PC-3 (cell line): Measurements from ENCODE around the gene DERL3. TPM values are rescaled to one million over a fixed set of nuclear protein-coding genes. Genes with fewer than 3 reads are reported as not detected.
A peak's percentile ranks its signal among the peaks of the same experiment; 100 is the strongest.

ENCODE experiments used
- ATAC-seq: fragments of 200-7000 bp; cut with Tn5 transposase; 2 replicates; pipeline ENCODE4 v1.9.1; 2020; ENCODE audit warnings: mild to moderate bottlenecking, moderate library complexity
- BruUV-seq: library from RNA; stranded (reverse); fragments of 400-500 nt; replicated peaks from 2 replicates; lab custom pipeline; 2021; lab: Mats Ljungman, UMichigan
- CTCF ChIA-PET: fragments of 300-600 bp; sonication (Branson Sonifier 250); formaldehyde crosslinking; loops from one replicate; lab custom pipeline; 2022; ENCODE audit warnings: antibody characterized with exemption; lab: Charles Lee
- POLR2A ChIA-PET: fragments of 300-600 bp; sonication (Branson Sonifier 250); formaldehyde crosslinking; loops from one replicate; lab custom pipeline; 2022; ENCODE audit warnings: antibody characterized with exemption; ENCODE audit not compliant: unreplicated experiment; lab: Charles Lee
- DNase-seq: peaks from one replicate; pipeline ENCODE4 v3.0.0-alpha.2; 2015
- H2AFZ ChIP-seq: fragments of 300-600 bp; sonication (generic); 2 replicates; pipeline ENCODE4 v1.6.0; 2016; ENCODE audit warnings: antibody characterized with exemption, low read length
- H3F3A ChIP-seq: fragments of 300-600 bp; sonication (generic); one replicate; pipeline ENCODE4 v1.6.0; 2017; ENCODE audit warnings: antibody characterized with exemption, low read length, control low read depth, mild to moderate bottlenecking; ENCODE audit not compliant: unreplicated experiment
- H3K27ac ChIP-seq: fragments of 300-600 bp; sonication (generic); 2 replicates; pipeline ENCODE4 v1.5.1; 2016; ENCODE audit warnings: mild to moderate bottlenecking, low read length
- H3K27me3 ChIP-seq: fragments of 300-600 bp; sonication (generic); 2 replicates; pipeline ENCODE4 v1.6.1; 2016; ENCODE audit warnings: low read length, mixed read lengths
- H3K36me3 ChIP-seq: fragments of 300-600 bp; sonication (generic); 2 replicates; pipeline ENCODE4 v1.6.1; 2016; ENCODE audit warnings: low read depth, mixed run types, low read length, mixed read lengths
- H3K4me1 ChIP-seq: fragments of 300-600 bp; sonication (generic); 2 replicates; pipeline ENCODE4 v1.5.1; 2016; ENCODE audit warnings: low read length; ENCODE audit not compliant: insufficient read depth
- H3K4me2 ChIP-seq: fragments of 300-600 bp; sonication (generic); 2 replicates; pipeline ENCODE4 v1.6.0; 2016; ENCODE audit warnings: low read length
- H3K4me3 ChIP-seq: fragments of 300-600 bp; sonication (generic); 2 replicates; pipeline ENCODE4 v1.5.1; 2016; ENCODE audit warnings: mild to moderate bottlenecking, low read length, mixed read lengths
- H3K79me2 ChIP-seq: fragments of 300-600 bp; sonication (generic); 2 replicates; pipeline ENCODE4 v1.6.1; 2017; ENCODE audit warnings: low read length, mixed read lengths
- H3K9ac ChIP-seq: fragments of 300-600 bp; sonication (generic); 2 replicates; pipeline ENCODE4 v1.6.0; 2016; ENCODE audit warnings: mild to moderate bottlenecking, low read length
- H3K9me2 ChIP-seq: fragments of 300-600 bp; sonication (generic); replicated peaks from 2 replicates; pipeline ENCODE4 v1.6.1; 2016; ENCODE audit warnings: mixed run types, low read length, mixed read lengths
- H3K9me3 ChIP-seq: fragments of 300-600 bp; sonication (generic); 2 replicates; pipeline ENCODE4 v1.6.1; 2016; ENCODE audit warnings: low read length, mixed read lengths
- H4K20me1 ChIP-seq: fragments of 300-600 bp; sonication (generic); 2 replicates; pipeline ENCODE4 v1.6.1; 2016; ENCODE audit warnings: low read length, mixed read lengths
- EZH2 ChIP-seq: fragments of 300-600 bp; sonication (generic); IDR thresholded peaks from one replicate; pipeline ENCODE4 v1.6.1; 2017; ENCODE audit warnings: antibody characterized with exemption, mild to moderate bottlenecking, low read length; ENCODE audit not compliant: unreplicated experiment
- EZH2phosphoT487 ChIP-seq: fragments of 300-600 bp; sonication (generic); IDR thresholded peaks from 2 replicates; pipeline ENCODE4 v1.6.1; 2018; ENCODE audit warnings: mild to moderate bottlenecking, antibody characterized with exemption, low read length, borderline replicate concordance
- intact Hi-C: fragments of 100-400 bp; cut with micrococcal nuclease; formaldehyde crosslinking; loops from 2 replicates; pipeline ENCODE4 v1.9.0; 2023
- total RNA-seq: library from RNA; depleted of rRNA; stranded (reverse); fragments of >200 nt; gene quantifications from 2 replicates; pipeline ENCODE4 v1.2.3, GENCODE V29; 2014
- TF ChIP-seq, protein P1 (sequence below): fragments of 300-600 bp; sonication (generic); conservative IDR thresholded peaks from 2 replicates; pipeline ENCODE4 v1.5.1; 2017; ENCODE audit warnings: antibody characterized with exemption, low read depth, mild to moderate bottlenecking, low read length

Gene DERL3
- total RNA-seq, 1 experiment from 2014 or later, result not detected

DNA sequence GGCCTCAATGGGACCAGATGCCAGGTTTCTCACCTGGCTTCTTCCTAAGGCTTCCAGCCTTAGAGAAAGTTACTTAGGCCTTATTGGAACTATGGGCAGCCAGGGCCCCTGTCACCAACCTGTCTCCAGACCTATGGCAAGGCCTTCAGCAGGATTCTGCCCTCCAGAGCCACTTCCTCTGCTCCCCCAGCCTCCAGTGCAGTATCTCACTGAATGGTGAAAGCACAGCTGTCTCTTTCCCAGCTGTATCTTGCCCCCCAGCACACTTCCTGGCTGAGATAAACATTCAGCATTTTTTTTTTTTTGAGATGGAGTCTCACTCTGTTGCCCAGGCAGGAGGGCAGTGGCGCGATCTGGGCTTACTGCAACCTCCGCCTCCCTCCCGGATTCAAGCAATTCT, 20.4 kb upstream of the DERL3 start:
- H3K4me2 ChIP-seq, result no peak overlapping the region
- no peaks in the 10 kb centered on the region for H3K9me3 ChIP-seq
- intact Hi-C loops, result no loop called here
- no peaks in the 10 kb centered on the region for H3K9me2 ChIP-seq
- ChIA-PET CTCF (interaction anchor here (0.6 kb wide), 1 partner anchor 9 kb away, joined by 4 read pairs; no protein-coding TSS in a partner anchor), POLR2A (no interaction called here)
- TF ChIP-seq, protein P1, sequence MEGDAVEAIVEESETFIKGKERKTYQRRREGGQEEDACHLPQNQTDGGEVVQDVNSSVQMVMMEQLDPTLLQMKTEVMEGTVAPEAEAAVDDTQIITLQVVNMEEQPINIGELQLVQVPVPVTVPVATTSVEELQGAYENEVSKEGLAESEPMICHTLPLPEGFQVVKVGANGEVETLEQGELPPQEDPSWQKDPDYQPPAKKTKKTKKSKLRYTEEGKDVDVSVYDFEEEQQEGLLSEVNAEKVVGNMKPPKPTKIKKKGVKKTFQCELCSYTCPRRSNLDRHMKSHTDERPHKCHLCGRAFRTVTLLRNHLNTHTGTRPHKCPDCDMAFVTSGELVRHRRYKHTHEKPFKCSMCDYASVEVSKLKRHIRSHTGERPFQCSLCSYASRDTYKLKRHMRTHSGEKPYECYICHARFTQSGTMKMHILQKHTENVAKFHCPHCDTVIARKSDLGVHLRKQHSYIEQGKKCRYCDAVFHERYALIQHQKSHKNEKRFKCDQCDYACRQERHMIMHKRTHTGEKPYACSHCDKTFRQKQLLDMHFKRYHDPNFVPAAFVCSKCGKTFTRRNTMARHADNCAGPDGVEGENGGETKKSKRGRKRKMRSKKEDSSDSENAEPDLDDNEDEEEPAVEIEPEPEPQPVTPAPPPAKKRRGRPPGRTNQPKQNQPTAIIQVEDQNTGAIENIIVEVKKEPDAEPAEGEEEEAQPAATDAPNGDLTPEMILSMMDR, result no peak
- TF ChIP-seq EZH2 (no peak), EZH2phosphoT487 (no peak)
- H3K9ac ChIP-seq, result no peak overlapping the region
- no peaks in the 10 kb centered on the region for H3K27me3 ChIP-seq
- H3F3A ChIP-seq, result no peaks in the 10 kb centered on the region
- no peak overlapping the region for H2AFZ ChIP-seq
- H3K36me3 ChIP-seq, result no peaks in the 10 kb centered on the region
- H4K20me1 ChIP-seq, result no peaks in the 10 kb centered on the region
- H3K4me1 ChIP-seq, result peaks cover 5% of the 10 kb centered on the region; the same call in 1 of the 2 replicates
- H3K79me2 ChIP-seq, result no peaks in the 10 kb centered on the region
- no peak overlapping the region for H3K27ac ChIP-seq
- ATAC-seq (no peak), DNase-seq (no peak)
- BruUV-seq, result no TSS peak
- H3K4me3 ChIP-seq, result no peak overlapping the region

DNA sequence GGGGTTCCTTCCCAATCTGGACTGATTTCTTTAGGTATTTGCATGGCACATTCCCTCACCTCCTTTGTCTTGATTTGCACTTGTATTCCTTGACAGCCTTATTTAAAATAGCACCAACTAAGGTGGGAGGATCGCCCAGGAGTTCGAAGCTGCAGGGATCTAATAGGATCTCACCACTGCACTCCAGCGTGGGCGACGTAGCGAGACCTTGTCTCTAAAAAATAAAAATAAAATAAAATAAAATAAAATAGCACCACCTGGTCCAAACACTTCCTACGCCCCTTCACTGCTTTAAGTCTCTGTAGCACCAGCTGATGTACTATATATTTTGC, 19.6 kb upstream of the DERL3 start:
- H3K4me3 ChIP-seq, result peak overlapping the region; percentile 93
- peak overlapping the region; percentile 100 for H3K4me2 ChIP-seq
- peak overlapping the region; percentile 86; the same call in 1 of the 2 replicates for H3K9ac ChIP-seq
- H4K20me1 ChIP-seq, result no peaks in the 10 kb centered on the region
- no peak for DNase-seq
- ChIA-PET POLR2A (no interaction called here), CTCF (no interaction called here)
- no peaks in the 10 kb centered on the region for H3K27me3 ChIP-seq
- TF ChIP-seq EZH2phosphoT487 (no peak), EZH2 (no peak)
- TF ChIP-seq, protein P1, result no peak
- ATAC-seq, result no peak
- intact Hi-C loops, result no loop called here
- no peaks in the 10 kb centered on the region for H3K9me3 ChIP-seq
- no peak overlapping the region for H3K27ac ChIP-seq
- H3F3A ChIP-seq, result no peaks in the 10 kb centered on the region
- H2AFZ ChIP-seq, result peak overlapping the region; percentile 100
- H3K36me3 ChIP-seq, result no peaks in the 10 kb centered on the region
- no peaks in the 10 kb centered on the region for H3K79me2 ChIP-seq
- BruUV-seq, result no TSS peak
- H3K4me1 ChIP-seq, result peaks cover 5% of the 10 kb centered on the region; the same call in 1 of the 2 replicates
- no peaks in the 10 kb centered on the region for H3K9me2 ChIP-seq

- H3K27ac ChIP-seq, result no peak within 1 kb of the TSS
- no peaks in the 10 kb centered on the region for H3K27me3 ChIP-seq
- H3K4me2 ChIP-seq, result peak within 1 kb of the TSS; percentile 100
- peak within 1 kb of the TSS; percentile 93 for H3K4me3 ChIP-seq
- peak; percentile 94 for DNase-seq
- ATAC-seq, result peak; percentile 92
- CTCF ChIA-PET, result interaction anchor here (0.5 to 1.3 kb wide), 5 partner anchors 8 to 218 kb away, joined by 3 to 9 read pairs (median 4); partner anchors contain the start of genes MIF and MMP11
- H3K9me3 ChIP-seq, result no peaks in the 10 kb centered on the region
- peak within 1 kb of the TSS; percentile 100 for H2AFZ ChIP-seq
- intact Hi-C loops, result no loop called here
- no peaks in the 10 kb centered on the region for H3K36me3 ChIP-seq
- POLR2A ChIA-PET, result interaction anchor here (0.5 to 0.6 kb wide), 2 partner anchors 180 to 711 kb away, joined by 4 to 5 read pairs; no protein-coding TSS in a partner anchor
- no peaks in the 10 kb centered on the region for H3F3A ChIP-seq
- BruUV-seq, result TSS peak; percentile 78
- H3K9ac ChIP-seq, result peak within 1 kb of the TSS; percentile 86
- TF ChIP-seq EZH2phosphoT487 (no peak), EZH2 (no peak)
- TF ChIP-seq, protein P1, result no peak
- H4K20me1 ChIP-seq, result no peaks in the 10 kb centered on the region
- no peaks in the 10 kb centered on the region for H3K79me2 ChIP-seq
- H3K4me1 ChIP-seq, result peaks cover 5% of the 10 kb centered on the region; the same call in 1 of the 2 replicates
- no peaks in the 10 kb centered on the region for H3K9me2 ChIP-seq
Measured at GRCh38 chr22:23857606-23858483, 19.0 kb upstream of the DERL3 start, which contains the start of gene SLC2A11. Gene SLC2A11, plus strand, starts transcription at chr22:23857875. Its CDS starts 125 bp downstream, at chr22:23858000.
